ENCODE results near the gene BRD7. TPM values are rescaled to one million over a fixed set of nuclear protein-coding genes. Genes with fewer than 3 reads are reported as not detected.
A peak's percentile ranks its signal among the peaks of the same experiment; 100 is the strongest.

BRD7 gene
- total RNA-seq, 2 experiments from 2014 or later: 102 to 105 TPM

GRCh38 chr16:50284131-50284911 is 84.5 kb downstream of the BRD7 start:
- ChIA-PET CTCF (interaction anchor here (0.6 to 1.2 kb wide), 4 partner anchors 11 to 522 kb away, joined by 3 read pairs; no protein-coding TSS in a partner anchor), POLR2A (interaction anchor here (0.9 kb wide), 1 partner anchor 10 kb away, joined by 3 read pairs; no protein-coding TSS in a partner anchor)
- no peak for DNase-seq
- H3K4me3 Mint-ChIP-seq: no peak overlapping the region
- H3K36me3 Mint-ChIP-seq (ENCODE audit: low read depth): peaks cover 50% of the 10 kb centered on the region
- H3K9me3 Mint-ChIP-seq: no peaks in the 10 kb centered on the region
- H3K27me3 Mint-ChIP-seq: no peaks in the 10 kb centered on the region
- H3K4me1 Mint-ChIP-seq: peaks cover 71% of the 10 kb centered on the region
- peak overlapping the region; percentile 71 for H3K27ac Mint-ChIP-seq

GRCh38 chr16:50282955-50283631 is 85.7 kb downstream of the BRD7 start:
- POLR2A ChIA-PET: no interaction called here
- H3K27ac Mint-ChIP-seq: peak overlapping the region; percentile 80
- H3K36me3 Mint-ChIP-seq (ENCODE audit: low read depth): peaks cover 47% of the 10 kb centered on the region

GRCh38 chr16:50282010-50282538 is 86.7 kb downstream of the BRD7 start:
- peaks cover 51% of the 10 kb centered on the region for H3K36me3 Mint-ChIP-seq (ENCODE audit: low read depth)
- H3K4me1 Mint-ChIP-seq: peaks cover 90% of the 10 kb centered on the region
- ChIA-PET CTCF (interaction anchor here (0.6 to 2.7 kb wide), 8 partner anchors 9 to 419 kb away, joined by 3 to 11 read pairs (median 3); no protein-coding TSS in a partner anchor), POLR2A (no interaction called here)
- peak overlapping the region; percentile 61 for H3K4me3 Mint-ChIP-seq
- peak; percentile 65 for DNase-seq
- peak overlapping the region; percentile 80 for H3K27ac Mint-ChIP-seq
- H3K27me3 Mint-ChIP-seq: no peaks in the 10 kb centered on the region
- no peaks in the 10 kb centered on the region for H3K9me3 Mint-ChIP-seq

More at GRCh38 chr16:50282955-50283631, 85.7 kb downstream of the BRD7 start:
- CTCF ChIA-PET: interaction anchor here (1.0 to 2.7 kb wide), 4 partner anchors 10 to 72 kb away, joined by 3 to 11 read pairs (median 4); no protein-coding TSS in a partner anchor
- Mint-ChIP-seq H3K9me3 (no peaks in the 10 kb centered on the region), H3K4me1 (peaks cover 80% of the 10 kb centered on the region), H3K4me3 (no peak overlapping the region), H3K27me3 (no peaks in the 10 kb centered on the region)
- DNase-seq: no peak

- H3K27ac Mint-ChIP-seq: peak overlapping the region; percentile 80
- ChIA-PET POLR2A (no interaction called here), CTCF (interaction anchor here (0.6 to 2.7 kb wide), 5 partner anchors 8 to 89 kb away, joined by 3 to 11 read pairs (median 3); no protein-coding TSS in a partner anchor)
- H3K27me3 Mint-ChIP-seq: no peaks in the 10 kb centered on the region
- DNase-seq: no peak
- peaks cover 94% of the 10 kb centered on the region for H3K4me1 Mint-ChIP-seq
- peaks cover 52% of the 10 kb centered on the region for H3K36me3 Mint-ChIP-seq (ENCODE audit: low read depth)
- H3K9me3 Mint-ChIP-seq: no peaks in the 10 kb centered on the region
- peak overlapping the region; percentile 61 for H3K4me3 Mint-ChIP-seq
Observed at GRCh38 chr16:50281391-50282009, 87.3 kb downstream of the BRD7 start.

GRCh38 chr16:50280932-50281331 is 87.9 kb downstream of the BRD7 start:
- POLR2A ChIA-PET: no interaction called here
- Mint-ChIP-seq H3K27me3 (no peaks in the 10 kb centered on the region), H3K9me3 (no peaks in the 10 kb centered on the region), H3K4me3 (no peak overlapping the region), H3K36me3 (ENCODE audit: low read depth) (peaks cover 52% of the 10 kb centered on the region), H3K4me1 (peaks cover 97% of the 10 kb centered on the region), H3K27ac (peak overlapping the region; percentile 31)
- CTCF ChIA-PET: interaction anchor here (1.2 to 2.7 kb wide), 4 partner anchors 8 to 74 kb away, joined by 4 to 11 read pairs (median 5); no protein-coding TSS in a partner anchor
- DNase-seq: no peak

- peaks cover 51% of the 10 kb centered on the region for H3K36me3 Mint-ChIP-seq (ENCODE audit: low read depth)
Observed at GRCh38 chr16:50279504-50279865, 89.3 kb downstream of the BRD7 start.

GRCh38 chr16:50278251-50278650 is 90.5 kb downstream of the BRD7 start:
- Mint-ChIP-seq H3K4me1 (peaks cover 97% of the 10 kb centered on the region), H3K27ac (peak overlapping the region; percentile 81), H3K27me3 (no peaks in the 10 kb centered on the region), H3K9me3 (no peaks in the 10 kb centered on the region), H3K36me3 (ENCODE audit: low read depth) (peaks cover 56% of the 10 kb centered on the region), H3K4me3 (peak overlapping the region; percentile 60)
- no peak for DNase-seq
- POLR2A ChIA-PET: no interaction called here
- CTCF ChIA-PET: interaction anchor here (0.7 to 2.4 kb wide), 8 partner anchors 10 to 253 kb away, joined by 3 to 12 read pairs (median 4); partner anchors contain the start of gene CNEP1R1

More at GRCh38 chr16:50279504-50279865, 89.3 kb downstream of the BRD7 start:
- no peak overlapping the region for H3K27ac Mint-ChIP-seq
- no peak overlapping the region for H3K4me3 Mint-ChIP-seq
- H3K9me3 Mint-ChIP-seq: no peaks in the 10 kb centered on the region
- peaks cover 98% of the 10 kb centered on the region for H3K4me1 Mint-ChIP-seq
- ChIA-PET CTCF (interaction anchor here (0.6 to 2.4 kb wide), 8 partner anchors 11 to 147 kb away, joined by 3 to 12 read pairs (median 4); no protein-coding TSS in a partner anchor), POLR2A (no interaction called here)
- H3K27me3 Mint-ChIP-seq: no peaks in the 10 kb centered on the region
- DNase-seq: no peak

- DNase-seq: no peak
- H3K4me3 Mint-ChIP-seq: peak overlapping the region; percentile 60
- ChIA-PET CTCF (interaction anchor here (0.7 to 1.2 kb wide), 3 partner anchors 11 to 252 kb away, joined by 4 to 6 read pairs (median 5); partner anchors contain the start of gene CNEP1R1), POLR2A (interaction anchor here (0.6 kb wide), 1 partner anchor 67 kb away, joined by 3 read pairs; no protein-coding TSS in a partner anchor)
- peak overlapping the region; percentile 81 for H3K27ac Mint-ChIP-seq
- H3K9me3 Mint-ChIP-seq: no peaks in the 10 kb centered on the region
- peaks cover 60% of the 10 kb centered on the region for H3K36me3 Mint-ChIP-seq (ENCODE audit: low read depth)
- peaks cover 97% of the 10 kb centered on the region for H3K4me1 Mint-ChIP-seq
- H3K27me3 Mint-ChIP-seq: no peaks in the 10 kb centered on the region
Observed at GRCh38 chr16:50276801-50277555, 91.8 kb downstream of the BRD7 start.

- DNase-seq: no peak
- peaks cover 97% of the 10 kb centered on the region for H3K4me1 Mint-ChIP-seq
- H3K9me3 Mint-ChIP-seq: no peaks in the 10 kb centered on the region
- H3K4me3 Mint-ChIP-seq: no peak overlapping the region
- CTCF ChIA-PET: interaction anchor here (0.9 to 3.2 kb wide), 4 partner anchors 12 to 66 kb away, joined by 3 to 9 read pairs (median 6); no protein-coding TSS in a partner anchor
- POLR2A ChIA-PET: no interaction called here
- peak overlapping the region; percentile 97 for H3K27ac Mint-ChIP-seq
- peaks cover 63% of the 10 kb centered on the region for H3K36me3 Mint-ChIP-seq (ENCODE audit: low read depth)
- H3K27me3 Mint-ChIP-seq: no peaks in the 10 kb centered on the region
Observed at GRCh38 chr16:50276326-50276640, 92.5 kb downstream of the BRD7 start.

- ChIA-PET POLR2A (interaction anchor here (1.0 kb wide), 1 partner anchor 65 kb away, joined by 3 read pairs; no protein-coding TSS in a partner anchor), CTCF (interaction anchor here (0.7 to 4.4 kb wide), 16 partner anchors 10 to 390 kb away, joined by 3 to 21 read pairs (median 4); partner anchors contain the start of gene CNEP1R1)
- H3K27ac Mint-ChIP-seq: peak overlapping the region; percentile 97
- no peaks in the 10 kb centered on the region for H3K9me3 Mint-ChIP-seq
- peak overlapping the region; percentile 89 for H3K4me3 Mint-ChIP-seq
- peaks cover 97% of the 10 kb centered on the region for H3K4me1 Mint-ChIP-seq
- no peak for DNase-seq
- H3K36me3 Mint-ChIP-seq (ENCODE audit: low read depth): peaks cover 68% of the 10 kb centered on the region
- H3K27me3 Mint-ChIP-seq: no peaks in the 10 kb centered on the region
Observed at GRCh38 chr16:50275428-50276325, 93.1 kb downstream of the BRD7 start.

- POLR2A ChIA-PET: interaction anchor here (1.0 kb wide), 2 partner anchors 10 to 65 kb away, joined by 3 read pairs; no protein-coding TSS in a partner anchor
- Mint-ChIP-seq H3K9me3 (no peaks in the 10 kb centered on the region), H3K27me3 (no peaks in the 10 kb centered on the region), H3K4me1 (peaks cover 97% of the 10 kb centered on the region), H3K4me3 (peak overlapping the region; percentile 89), H3K27ac (peak overlapping the region; percentile 97), H3K36me3 (ENCODE audit: low read depth) (peaks cover 62% of the 10 kb centered on the region)
- CTCF ChIA-PET: interaction anchor here (0.7 to 4.4 kb wide), 17 partner anchors 11 to 391 kb away, joined by 3 to 21 read pairs (median 4); partner anchors contain the start of gene CNEP1R1
- no peak for DNase-seq
Observed at GRCh38 chr16:50275098-50275415, 93.7 kb downstream of the BRD7 start.
